Activated CD8-positive, alpha-beta T cell treated with anti-CD3 and anti-CD28 coated beads, Interleukin-2, amount 10 ng/mL, durations not matched to agents 7 days and 5 days (primary cell): ENCODE data around the gene KIAA1328. TPM values are rescaled to one million over a fixed set of nuclear protein-coding genes. Genes with fewer than 3 reads are reported as not detected.

Experiments
- ATAC-seq: fragments of 150-1000 bp; cut with Tn5 transposase; one replicate; pipeline ENCODE4 v1.10.0; 2021; ENCODE audit warnings: moderate library complexity
- CTCF ChIA-PET: fragments of 350-600 bp; sonication (Branson Sonifier 250); formaldehyde crosslinking; loops from one replicate; lab custom pipeline; 2021; ENCODE audit warnings: antibody characterized with exemption; lab: Charles Lee
- POLR2A ChIA-PET: fragments of 350-600 bp; sonication (Branson Sonifier 250); formaldehyde crosslinking; loops from one replicate; lab custom pipeline; 2021; ENCODE audit warnings: antibody characterized with exemption; lab: Charles Lee
- DNase-seq: peaks from one replicate; pipeline ENCODE4 v3.0.0-alpha.2; 2020
- H3K27ac Mint-ChIP-seq: one replicate; pipeline ENCODE4 v1.8.0; 2021; ENCODE audit warnings: mild to moderate bottlenecking, mixed read lengths
- H3K27me3 Mint-ChIP-seq: one replicate; pipeline ENCODE4 v1.8.0; 2021; ENCODE audit warnings: low read depth, mixed read lengths
- H3K36me3 Mint-ChIP-seq: one replicate; pipeline ENCODE4 v1.8.0; 2021; ENCODE audit warnings: low read depth, mixed read lengths
- H3K4me1 Mint-ChIP-seq: one replicate; pipeline ENCODE4 v1.8.0; 2021; ENCODE audit warnings: low read depth, mixed read lengths
- H3K4me3 Mint-ChIP-seq: one replicate; pipeline ENCODE4 v1.8.0; 2021; ENCODE audit warnings: mild to moderate bottlenecking, mixed read lengths
- H3K9me3 Mint-ChIP-seq: one replicate; pipeline ENCODE4 v1.8.0; 2022; ENCODE audit warnings: mixed read lengths; ENCODE audit not compliant: insufficient read depth
- total RNA-seq, 2 experiments: library from RNA; stranded (reverse); gene quantifications; one replicate each; pipeline ENCODE4 v1.2.3, GENCODE V29; 2021

Gene KIAA1328
- total RNA-seq, result 1 to 10 TPM; 8.4 to 8.7 TPM

- Mint-ChIP-seq H3K27ac (peak within 1 kb of the TSS; percentile 95), H3K4me1 (peaks cover 40% of the 10 kb centered on the region), H3K27me3 (no peaks in the 10 kb centered on the region), H3K4me3 (peak within 1 kb of the TSS; percentile 86), H3K36me3 (peaks cover 24% of the 10 kb centered on the region), H3K9me3 (no peaks in the 10 kb centered on the region)
- POLR2A ChIA-PET, result interaction anchor here (0.5 to 1.2 kb wide), 7 partner anchors 9 to 795 kb away, joined by 3 read pairs; no protein-coding TSS in a partner anchor
- CTCF ChIA-PET, result interaction anchor here (0.9 to 2.2 kb wide), 15 partner anchors 11 to 514 kb away, joined by 3 to 7 read pairs (median 4); no protein-coding TSS in a partner anchor
- ATAC-seq, result peak; percentile 93
- DNase-seq, result peak; percentile 91
Observed at GRCh38 chr18:36828630-36829361, at the start of gene KIAA1328, which contains the start of gene TPGS2. Gene KIAA1328 (plus strand): TSS chr18:36829127. CDS start chr18:36829139, 12 bp downstream. Gene TPGS2 (minus strand): TSS chr18:36829002. CDS start chr18:36828767, 235 bp downstream.

GRCh38 chr18:36780748-36781147 lies 48.2 kb upstream of the KIAA1328 start:
- no peaks in the 10 kb centered on the region for H3K27me3 Mint-ChIP-seq
- ChIA-PET CTCF (no interaction called here), POLR2A (no interaction called here)
- peaks cover 20% of the 10 kb centered on the region for H3K36me3 Mint-ChIP-seq
- no peak overlapping the region for H3K27ac Mint-ChIP-seq
- H3K4me1 Mint-ChIP-seq, result no peaks in the 10 kb centered on the region
- DNase-seq (no peak), ATAC-seq (no peak)
- H3K9me3 Mint-ChIP-seq, result no peaks in the 10 kb centered on the region
- no peak overlapping the region for H3K4me3 Mint-ChIP-seq

GRCh38 chr18:36782710-36783109 lies 46.2 kb upstream of the KIAA1328 start:
- H3K27ac Mint-ChIP-seq, result no peak overlapping the region
- ATAC-seq, result no peak
- ChIA-PET POLR2A (no interaction called here), CTCF (no interaction called here)
- H3K4me3 Mint-ChIP-seq, result no peak overlapping the region
- H3K27me3 Mint-ChIP-seq, result no peaks in the 10 kb centered on the region
- H3K36me3 Mint-ChIP-seq, result peaks cover 30% of the 10 kb centered on the region
- no peaks in the 10 kb centered on the region for H3K9me3 Mint-ChIP-seq
- H3K4me1 Mint-ChIP-seq, result no peaks in the 10 kb centered on the region
- no peak for DNase-seq

GRCh38 chr18:36783792-36784191 lies 45.1 kb upstream of the KIAA1328 start:
- no peak overlapping the region for H3K27ac Mint-ChIP-seq
- H3K9me3 Mint-ChIP-seq, result no peaks in the 10 kb centered on the region
- H3K36me3 Mint-ChIP-seq, result peaks cover 38% of the 10 kb centered on the region
- H3K4me3 Mint-ChIP-seq, result no peak overlapping the region
- no peaks in the 10 kb centered on the region for H3K27me3 Mint-ChIP-seq
- ATAC-seq, result no peak
- ChIA-PET CTCF (no interaction called here), POLR2A (no interaction called here)
- no peak for DNase-seq
- H3K4me1 Mint-ChIP-seq, result no peaks in the 10 kb centered on the region

- no peak for DNase-seq
- no peak for ATAC-seq
- no peaks in the 10 kb centered on the region for H3K27me3 Mint-ChIP-seq
- H3K4me1 Mint-ChIP-seq, result no peaks in the 10 kb centered on the region
- ChIA-PET POLR2A (no interaction called here), CTCF (no interaction called here)
- no peak overlapping the region for H3K4me3 Mint-ChIP-seq
- no peak overlapping the region for H3K27ac Mint-ChIP-seq
- no peaks in the 10 kb centered on the region for H3K9me3 Mint-ChIP-seq
- peaks cover 51% of the 10 kb centered on the region for H3K36me3 Mint-ChIP-seq
Observed at GRCh38 chr18:36786686-36787085, 42.2 kb upstream of the KIAA1328 start.

- ChIA-PET CTCF (no interaction called here), POLR2A (no interaction called here)
- H3K36me3 Mint-ChIP-seq, result peaks cover 81% of the 10 kb centered on the region
- H3K9me3 Mint-ChIP-seq, result no peaks in the 10 kb centered on the region
- DNase-seq, result no peak
- H3K4me1 Mint-ChIP-seq, result no peaks in the 10 kb centered on the region
- no peak for ATAC-seq
- no peak overlapping the region for H3K4me3 Mint-ChIP-seq
- H3K27ac Mint-ChIP-seq, result no peak overlapping the region
- H3K27me3 Mint-ChIP-seq, result no peaks in the 10 kb centered on the region
Observed at GRCh38 chr18:36792634-36793283, 36.2 kb upstream of the KIAA1328 start.

GRCh38 chr18:36798738-36799473 lies 30.0 kb upstream of the KIAA1328 start:
- no peak for ATAC-seq
- no peaks in the 10 kb centered on the region for H3K4me1 Mint-ChIP-seq
- ChIA-PET CTCF (interaction anchor here (1.1 to 1.6 kb wide), 3 partner anchors 9 to 111 kb away, joined by 3 to 7 read pairs (median 4); no protein-coding TSS in a partner anchor), POLR2A (no interaction called here)
- peaks cover 74% of the 10 kb centered on the region for H3K36me3 Mint-ChIP-seq
- no peaks in the 10 kb centered on the region for H3K27me3 Mint-ChIP-seq
- no peak for DNase-seq
- no peak overlapping the region for H3K4me3 Mint-ChIP-seq
- H3K27ac Mint-ChIP-seq, result no peak overlapping the region
- no peaks in the 10 kb centered on the region for H3K9me3 Mint-ChIP-seq

- Mint-ChIP-seq H3K4me3 (no peak overlapping the region), H3K9me3 (no peaks in the 10 kb centered on the region), H3K27me3 (no peaks in the 10 kb centered on the region), H3K36me3 (peaks cover 62% of the 10 kb centered on the region), H3K27ac (no peak overlapping the region), H3K4me1 (peaks cover 3% of the 10 kb centered on the region)
- no peak for ATAC-seq
- CTCF ChIA-PET, result interaction anchor here (1.3 to 1.9 kb wide), 2 partner anchors 24 to 117 kb away, joined by 4 to 6 read pairs; partner anchors contain the start of gene KIAA1328
- no peak for DNase-seq
- POLR2A ChIA-PET, result no interaction called here
Observed at GRCh38 chr18:36805105-36805504, 23.8 kb upstream of the KIAA1328 start.

GRCh38 chr18:36808681-36809080 lies 20.2 kb upstream of the KIAA1328 start:
- no peak overlapping the region for H3K4me3 Mint-ChIP-seq
- POLR2A ChIA-PET, result no interaction called here
- no peaks in the 10 kb centered on the region for H3K9me3 Mint-ChIP-seq
- peaks cover 3% of the 10 kb centered on the region for H3K4me1 Mint-ChIP-seq
- CTCF ChIA-PET, result interaction anchor here (0.8 to 5.3 kb wide), 3 partner anchors 10 to 121 kb away, joined by 3 to 50 read pairs (median 7); no protein-coding TSS in a partner anchor
- no peaks in the 10 kb centered on the region for H3K27me3 Mint-ChIP-seq
- H3K27ac Mint-ChIP-seq, result no peak overlapping the region
- DNase-seq (no peak), ATAC-seq (no peak)
- H3K36me3 Mint-ChIP-seq, result peaks cover 56% of the 10 kb centered on the region

GRCh38 chr18:36809590-36810381 lies 19.1 kb upstream of the KIAA1328 start:
- CTCF ChIA-PET, result interaction anchor here (0.8 to 5.3 kb wide), 5 partner anchors 11 to 122 kb away, joined by 3 to 50 read pairs (median 4); partner anchors contain the start of genes KIAA1328 and TPGS2
- Mint-ChIP-seq H3K27me3 (no peaks in the 10 kb centered on the region), H3K27ac (no peak overlapping the region), H3K4me3 (no peak overlapping the region), H3K36me3 (peaks cover 54% of the 10 kb centered on the region), H3K4me1 (peaks cover 3% of the 10 kb centered on the region), H3K9me3 (no peaks in the 10 kb centered on the region)
- DNase-seq (peak; percentile 50), ATAC-seq (peak; percentile 91)
- POLR2A ChIA-PET, result no interaction called here

GRCh38 chr18:36811430-36811829 lies 17.5 kb upstream of the KIAA1328 start:
- H3K4me3 Mint-ChIP-seq, result no peak overlapping the region
- peaks cover 3% of the 10 kb centered on the region for H3K4me1 Mint-ChIP-seq
- POLR2A ChIA-PET, result no interaction called here
- H3K36me3 Mint-ChIP-seq, result peaks cover 47% of the 10 kb centered on the region
- H3K27me3 Mint-ChIP-seq, result no peaks in the 10 kb centered on the region
- H3K9me3 Mint-ChIP-seq, result no peaks in the 10 kb centered on the region
- ATAC-seq, result no peak
- H3K27ac Mint-ChIP-seq, result no peak overlapping the region
- CTCF ChIA-PET, result interaction anchor here (1.4 to 5.3 kb wide), 2 partner anchors 17 to 124 kb away, joined by 6 to 50 read pairs; partner anchors contain the start of genes KIAA1328 and TPGS2
- no peak for DNase-seq
